Measurements from ENCODE around the gene RBP3. TPM values are rescaled to one million over a fixed set of nuclear protein-coding genes. Genes with fewer than 3 reads are reported as not detected.
A peak's percentile ranks its signal among the peaks of the same experiment; 100 is the strongest.

Gene RBP3
- total and polyA plus RNA-seq, 2 of the 4 experiments (the other 2 are of a cell fraction), result not detected

DNA sequence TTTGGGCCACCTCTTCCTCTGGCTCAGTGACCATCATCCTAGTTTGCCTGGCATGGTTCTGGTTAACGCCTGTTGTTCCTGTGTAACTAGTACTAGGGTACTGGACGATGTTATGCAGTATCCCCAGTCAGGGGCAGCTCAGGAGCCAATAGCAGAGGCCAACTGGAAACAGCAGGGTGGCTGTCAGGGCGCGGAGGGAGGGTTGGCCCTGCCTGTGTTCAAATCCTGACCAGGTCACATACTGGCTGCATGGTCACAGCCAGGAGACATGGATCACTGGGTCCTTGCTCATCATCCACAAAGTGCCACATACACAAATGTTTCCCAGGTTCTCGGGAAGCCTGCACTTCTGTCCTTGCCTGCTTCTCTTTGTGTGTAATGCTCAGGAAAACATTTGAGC is 12.3 kb upstream of the RBP3 start:
- H3K27ac ChIP-seq (ENCODE audit: insufficient read depth, low read length), result no peak overlapping the region
- H2AFZ ChIP-seq (replicated peaks; ENCODE audit: low read length, poor library complexity), result peak overlapping the region; percentile 27
- ATAC-seq (ENCODE audit: low read depth) (no peak), DNase-seq (no peak)
- H3K18ac ChIP-seq (ENCODE audit: low read depth, low read length), result no peak overlapping the region
- peak overlapping the region; percentile 48 for H2AK5ac ChIP-seq (ENCODE audit: low read depth, low read length)
- in situ Hi-C loops (cut with MboI; ENCODE audit: low sequenced_read_pairs), result no loop called here
- no peaks in the 10 kb centered on the region for H3K9me3 ChIP-seq (ENCODE audit: control insufficient read depth, insufficient read depth, low read length)
- H3K79me1 ChIP-seq (ENCODE audit: low read depth in 1 of 2, low read length in 2 of 2), result no peaks in the 10 kb centered on the region
- H3K36me3 ChIP-seq (ENCODE audit: control insufficient read depth, insufficient read depth, low read length), result no peaks in the 10 kb centered on the region
- H4K8ac ChIP-seq (ENCODE audit: low read depth in 2 of 2, low read length in 2 of 2), result peak overlapping the region in 1 of 2 experiments; percentile 19; a peak in 1 of 4 replicates
- H2BK5ac ChIP-seq (ENCODE audit: low read depth, low read length, poor library complexity, severe bottlenecking), result peak overlapping the region; percentile 61
- no peak overlapping the region for H3K9ac ChIP-seq (ENCODE audit: low read depth, low read length)
- CTCF ChIA-PET, result no interaction called here
- no CpG with 5 or more reads among the region's 5 CpGs for WGBS, 2 experiments (ENCODE audit: extremely low coverage in 2 of 2, insufficient read length in 1 of 2)
- intact Hi-C loops (cut with micrococcal nuclease), result no loop called here
- peaks cover 15% of the 10 kb centered on the region for H3K27me3 ChIP-seq (ENCODE audit: control insufficient read depth, insufficient read depth, low read length)
- no peaks in the 10 kb centered on the region for H3K9me1 ChIP-seq (ENCODE audit: insufficient read depth, low read length)
- H4K20me1 ChIP-seq (ENCODE audit: insufficient read depth, low read length), result no peaks in the 10 kb centered on the region
- H3K4me3 ChIP-seq (ENCODE audit: insufficient read depth, low read depth, low read length), result no peak overlapping the region
- POLR2A ChIA-PET (ENCODE audit: unreplicated experiment), result no interaction called here
- peak overlapping the region; percentile 55 for H3K4ac ChIP-seq (ENCODE audit: low read depth, low read length)
- H2BK120ac ChIP-seq (ENCODE audit: low read depth, low read length), result peak overlapping the region; percentile 47
- BruUV-seq (replicated peaks), result no TSS peak
- H3K56ac ChIP-seq (ENCODE audit: extremely low read depth, insufficient read depth, low read length), result no peak overlapping the region
- H2BK20ac ChIP-seq (ENCODE audit: low read depth, low read length), result 0 out of 2 replicates have a peak overlapping the region, but pooled peaks have one; percentile 5
- peaks cover 1% of the 10 kb centered on the region; the same call in 1 of the 2 replicates for H3K4me1 ChIP-seq (ENCODE audit: control insufficient read depth, insufficient read depth, low read length)
- H3K14ac ChIP-seq (replicated peaks; ENCODE audit: low read depth, low read length), result peak overlapping the region; percentile 37
- H4K5ac ChIP-seq (ENCODE audit: low read depth, low read length), result no peak overlapping the region
- dilution Hi-C loops (cut with HindIII; ENCODE audit: low sequenced_read_pairs, unreplicated experiment), result no loop called here
- H3K23ac ChIP-seq (ENCODE audit: low read depth, low read length), result no peak overlapping the region
- no peak for TF ChIP-seq CHD1 (IDR thresholded peaks at IDR 0.05; ENCODE audit: low read depth, low read length)
- H3K4me2 ChIP-seq (ENCODE audit: low read depth, low read length), result no peak overlapping the region
- H2BK15ac ChIP-seq (ENCODE audit: low read depth, low read length), result peak overlapping the region; percentile 11; the same call in 1 of the 3 replicates
- H4K91ac ChIP-seq (ENCODE audit: insufficient read depth, low read depth, low read length), result peak overlapping the region; percentile 69; the same call in 1 of the 2 replicates
- H2AK9ac ChIP-seq (replicated peaks; ENCODE audit: low read depth, low read length, poor library complexity), result no peak overlapping the region

Data from IMR-90 (cell line).